ENCODE results near the gene SLC35F6. TPM values are rescaled to one million over a fixed set of nuclear protein-coding genes. Genes with fewer than 3 reads are reported as not detected.

SLC35F6 gene
- polyA plus RNA-seq, 1 donor from 2014 or later = 10.8 TPM

DNA sequence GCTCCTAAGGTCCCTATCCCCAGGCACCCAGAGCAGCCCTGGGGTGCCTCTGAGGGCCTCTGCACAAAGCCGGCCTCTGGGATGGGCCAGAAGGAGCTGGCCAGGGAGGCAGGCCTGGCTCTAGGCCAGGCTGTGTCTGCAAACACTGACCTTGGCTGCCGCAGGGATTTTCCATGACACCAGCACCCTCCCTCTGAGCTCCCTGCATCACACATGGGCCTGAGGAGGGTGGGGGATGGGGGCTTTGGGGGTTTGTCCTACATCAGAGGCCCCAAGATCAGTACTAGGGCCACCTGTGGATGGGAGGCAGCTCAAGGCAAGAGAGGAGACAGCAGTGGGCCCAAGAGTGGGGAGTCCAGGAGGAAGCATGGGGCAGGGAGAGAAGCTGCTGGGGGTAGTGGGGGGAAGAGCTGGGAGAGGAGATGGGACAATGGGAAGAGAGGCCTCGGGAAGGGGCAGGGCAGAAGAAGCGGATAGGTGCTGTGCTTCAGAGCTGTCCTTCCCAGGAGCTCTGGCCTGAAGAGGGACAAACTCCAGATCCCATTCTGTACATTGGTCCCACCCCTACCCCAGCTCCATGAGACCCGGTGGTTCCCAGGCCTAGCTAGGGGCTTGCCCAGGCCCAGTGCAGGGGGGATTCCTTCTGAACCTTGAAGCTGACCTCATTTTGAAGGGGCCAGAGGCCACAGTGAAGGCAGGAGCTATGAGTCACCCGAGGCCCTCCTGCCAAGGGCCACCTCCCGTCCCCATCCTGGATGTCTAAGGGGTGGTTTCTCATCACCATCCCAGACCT lies 43.6 kb upstream of the SLC35F6 start:
- no peaks in the 10 kb centered on the region for H3F3A ChIP-seq (ENCODE audit: insufficient read depth, low read length, poor library complexity, severe bottlenecking)
- H3K27me3 ChIP-seq (ENCODE audit: insufficient read depth, low read depth, low read length) = no peaks in the 10 kb centered on the region

DNA sequence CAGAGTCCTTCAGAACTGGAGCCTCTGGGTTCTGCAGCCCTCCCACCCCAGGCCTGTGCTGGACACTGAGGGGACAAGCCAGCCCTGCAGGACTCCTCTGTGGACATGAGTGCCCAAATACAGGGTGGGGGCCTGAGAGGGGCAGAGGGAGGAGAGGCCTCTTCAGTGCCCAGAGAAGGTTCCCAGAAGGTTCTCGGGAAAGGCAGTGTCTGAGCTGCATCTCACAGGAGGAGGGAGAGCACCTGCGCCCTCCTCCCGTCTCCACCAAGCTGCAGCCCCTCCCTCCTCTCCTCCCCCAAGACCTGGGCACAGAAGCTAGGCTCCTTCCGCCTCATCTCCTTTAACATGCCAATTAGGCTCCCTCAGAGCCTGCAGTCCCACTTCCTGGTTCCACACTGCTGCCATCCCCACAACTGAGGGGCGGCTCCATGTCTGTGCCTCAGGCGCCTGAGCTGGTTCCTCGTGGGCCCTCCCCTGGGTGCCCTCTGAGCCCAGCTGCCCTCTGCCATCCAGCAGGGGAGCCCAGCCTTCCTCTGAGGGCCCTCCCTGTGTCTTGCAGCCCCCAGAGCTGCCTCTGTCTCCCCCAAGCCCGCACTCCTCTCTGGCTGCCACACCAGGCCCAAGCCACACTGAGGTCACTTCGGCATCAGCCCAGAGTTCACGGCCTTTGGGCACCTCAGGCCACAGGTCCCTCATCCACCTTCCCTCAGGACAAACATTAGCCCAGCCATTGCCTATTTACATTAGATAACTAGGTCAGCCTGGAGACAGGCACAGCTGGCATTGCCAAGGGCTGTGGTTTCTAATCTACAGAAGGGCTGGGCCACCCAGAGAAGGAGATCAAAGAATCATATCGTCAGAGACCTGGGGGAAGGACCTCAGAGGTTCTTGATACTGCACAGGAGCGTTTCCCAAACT lies 42.7 kb upstream of the SLC35F6 start:
- Histone ChIP-seq H3K9me2 (ENCODE audit: insufficient read depth, low read length) (no peaks in the 10 kb centered on the region), H3K27me3 (ENCODE audit: insufficient read depth, low read depth, low read length) (no peaks in the 10 kb centered on the region), H3K4me3 (ENCODE audit: low read length) (no peak overlapping the region), H3K36me3 (ENCODE audit: insufficient read depth, low read length) (no peaks in the 10 kb centered on the region), H3K9me3 (ENCODE audit: low read length) (no peaks in the 10 kb centered on the region), H3K79me2 (replicated peaks; ENCODE audit: insufficient read depth, low read length) (no peaks in the 10 kb centered on the region), H3F3A (ENCODE audit: insufficient read depth, low read length, poor library complexity, severe bottlenecking) (no peaks in the 10 kb centered on the region), H3K9ac (ENCODE audit: low read length) (no peak overlapping the region), H3K27ac (ENCODE audit: low read length) (no peak overlapping the region), H2AFZ (ENCODE audit: low read depth, low read length) (no peak overlapping the region), H3K4me2 (ENCODE audit: low read length) (no peak overlapping the region), H4K20me1 (ENCODE audit: insufficient read depth) (no peaks in the 10 kb centered on the region)
- TF ChIP-seq TAF1 (IDR thresholded peaks at IDR 0.05; ENCODE audit: low read depth) = no peak
- TF ChIP-seq, protein P1, sequence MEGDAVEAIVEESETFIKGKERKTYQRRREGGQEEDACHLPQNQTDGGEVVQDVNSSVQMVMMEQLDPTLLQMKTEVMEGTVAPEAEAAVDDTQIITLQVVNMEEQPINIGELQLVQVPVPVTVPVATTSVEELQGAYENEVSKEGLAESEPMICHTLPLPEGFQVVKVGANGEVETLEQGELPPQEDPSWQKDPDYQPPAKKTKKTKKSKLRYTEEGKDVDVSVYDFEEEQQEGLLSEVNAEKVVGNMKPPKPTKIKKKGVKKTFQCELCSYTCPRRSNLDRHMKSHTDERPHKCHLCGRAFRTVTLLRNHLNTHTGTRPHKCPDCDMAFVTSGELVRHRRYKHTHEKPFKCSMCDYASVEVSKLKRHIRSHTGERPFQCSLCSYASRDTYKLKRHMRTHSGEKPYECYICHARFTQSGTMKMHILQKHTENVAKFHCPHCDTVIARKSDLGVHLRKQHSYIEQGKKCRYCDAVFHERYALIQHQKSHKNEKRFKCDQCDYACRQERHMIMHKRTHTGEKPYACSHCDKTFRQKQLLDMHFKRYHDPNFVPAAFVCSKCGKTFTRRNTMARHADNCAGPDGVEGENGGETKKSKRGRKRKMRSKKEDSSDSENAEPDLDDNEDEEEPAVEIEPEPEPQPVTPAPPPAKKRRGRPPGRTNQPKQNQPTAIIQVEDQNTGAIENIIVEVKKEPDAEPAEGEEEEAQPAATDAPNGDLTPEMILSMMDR (IDR thresholded peaks at IDR 0.05; ENCODE audit: poor library complexity, severe bottlenecking) = no peak
- TF ChIP-seq MXI1 (conservative IDR thresholded peaks at IDR 0.05; ENCODE audit: poor library complexity, severe bottlenecking) = no peak
- TF ChIP-seq RAD21 (conservative IDR thresholded peaks at IDR 0.05) = no peak
- TF ChIP-seq EP300 (conservative IDR thresholded peaks at IDR 0.05; ENCODE audit: poor library complexity, severe bottlenecking) = no peak
- TF ChIP-seq, protein P2, sequence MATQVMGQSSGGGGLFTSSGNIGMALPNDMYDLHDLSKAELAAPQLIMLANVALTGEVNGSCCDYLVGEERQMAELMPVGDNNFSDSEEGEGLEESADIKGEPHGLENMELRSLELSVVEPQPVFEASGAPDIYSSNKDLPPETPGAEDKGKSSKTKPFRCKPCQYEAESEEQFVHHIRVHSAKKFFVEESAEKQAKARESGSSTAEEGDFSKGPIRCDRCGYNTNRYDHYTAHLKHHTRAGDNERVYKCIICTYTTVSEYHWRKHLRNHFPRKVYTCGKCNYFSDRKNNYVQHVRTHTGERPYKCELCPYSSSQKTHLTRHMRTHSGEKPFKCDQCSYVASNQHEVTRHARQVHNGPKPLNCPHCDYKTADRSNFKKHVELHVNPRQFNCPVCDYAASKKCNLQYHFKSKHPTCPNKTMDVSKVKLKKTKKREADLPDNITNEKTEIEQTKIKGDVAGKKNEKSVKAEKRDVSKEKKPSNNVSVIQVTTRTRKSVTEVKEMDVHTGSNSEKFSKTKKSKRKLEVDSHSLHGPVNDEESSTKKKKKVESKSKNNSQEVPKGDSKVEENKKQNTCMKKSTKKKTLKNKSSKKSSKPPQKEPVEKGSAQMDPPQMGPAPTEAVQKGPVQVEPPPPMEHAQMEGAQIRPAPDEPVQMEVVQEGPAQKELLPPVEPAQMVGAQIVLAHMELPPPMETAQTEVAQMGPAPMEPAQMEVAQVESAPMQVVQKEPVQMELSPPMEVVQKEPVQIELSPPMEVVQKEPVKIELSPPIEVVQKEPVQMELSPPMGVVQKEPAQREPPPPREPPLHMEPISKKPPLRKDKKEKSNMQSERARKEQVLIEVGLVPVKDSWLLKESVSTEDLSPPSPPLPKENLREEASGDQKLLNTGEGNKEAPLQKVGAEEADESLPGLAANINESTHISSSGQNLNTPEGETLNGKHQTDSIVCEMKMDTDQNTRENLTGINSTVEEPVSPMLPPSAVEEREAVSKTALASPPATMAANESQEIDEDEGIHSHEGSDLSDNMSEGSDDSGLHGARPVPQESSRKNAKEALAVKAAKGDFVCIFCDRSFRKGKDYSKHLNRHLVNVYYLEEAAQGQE (IDR thresholded peaks at IDR 0.05; ENCODE audit: borderline replicate concordance) = no peak
- TF ChIP-seq SMC3 (conservative IDR thresholded peaks at IDR 0.05; ENCODE audit: poor library complexity) = no peak

More for the DNA sequence above, 43.6 kb upstream of the SLC35F6 start:
- no peaks in the 10 kb centered on the region for H3K9me2 ChIP-seq (ENCODE audit: insufficient read depth, low read length)
- no peak overlapping the region for H3K27ac ChIP-seq (ENCODE audit: low read length)
- no peak for TF ChIP-seq MXI1 (conservative IDR thresholded peaks at IDR 0.05; ENCODE audit: poor library complexity, severe bottlenecking)
- no peak for TF ChIP-seq RAD21 (conservative IDR thresholded peaks at IDR 0.05)
- TF ChIP-seq POLR2AphosphoS5 (IDR thresholded peaks at IDR 0.05) = no peak
- TF ChIP-seq, protein P2 (IDR thresholded peaks at IDR 0.05; ENCODE audit: borderline replicate concordance) = no peak
- TF ChIP-seq SMC3 (conservative IDR thresholded peaks at IDR 0.05; ENCODE audit: poor library complexity) = no peak
- no peak for TF ChIP-seq EP300 (conservative IDR thresholded peaks at IDR 0.05; ENCODE audit: poor library complexity, severe bottlenecking)
- TF ChIP-seq EZH2 (IDR thresholded peaks at IDR 0.05; ENCODE audit: borderline replicate concordance, insufficient read depth, low read length, poor library complexity, severe bottlenecking) = no peak
- TF ChIP-seq, protein P1 (IDR thresholded peaks at IDR 0.05; ENCODE audit: poor library complexity, severe bottlenecking) = no peak
- TF ChIP-seq TAF1 (IDR thresholded peaks at IDR 0.05; ENCODE audit: low read depth) = no peak
- H3K4me2 ChIP-seq (ENCODE audit: low read length) = no peak overlapping the region
- H3K36me3 ChIP-seq (ENCODE audit: insufficient read depth, low read length) = no peaks in the 10 kb centered on the region
- no peak overlapping the region for H3K4me3 ChIP-seq (ENCODE audit: low read length)
- no peak overlapping the region for H2AFZ ChIP-seq (ENCODE audit: low read depth, low read length)
- no peaks in the 10 kb centered on the region for H3K9me3 ChIP-seq (ENCODE audit: low read length)
- no peaks in the 10 kb centered on the region for H3K79me2 ChIP-seq (replicated peaks; ENCODE audit: insufficient read depth, low read length)
- H4K20me1 ChIP-seq (ENCODE audit: insufficient read depth) = no peaks in the 10 kb centered on the region
- H3K9ac ChIP-seq (ENCODE audit: low read length) = no peak overlapping the region
